Measurements from ENCODE around the gene IGSF22.

IGSF22 gene

GRCh38 chr11:18739685-18740084 is 13.7 kb upstream of the IGSF22 start:
- H3K9ac ChIP-seq (ENCODE audit: low read length) = no peak overlapping the region
- H3K27ac ChIP-seq (ENCODE audit: low read depth, low read length) = no peak overlapping the region
- H3K36me3 ChIP-seq (ENCODE audit: control insufficient read depth, insufficient read depth, low read length) = no peaks in the 10 kb centered on the region
- H3K27me3 ChIP-seq (ENCODE audit: control insufficient read depth, insufficient read depth, low read length) = no peaks in the 10 kb centered on the region
- no peaks in the 10 kb centered on the region for H3K4me1 ChIP-seq (ENCODE audit: control insufficient read depth, insufficient read depth, low read length)
- no peak overlapping the region for H3K4me3 ChIP-seq (ENCODE audit: low read length)

GRCh38 chr11:18737642-18738041 is 11.7 kb upstream of the IGSF22 start:
- Histone ChIP-seq H3K36me3 (ENCODE audit: control insufficient read depth, insufficient read depth, low read length) (no peaks in the 10 kb centered on the region), H3K27ac (ENCODE audit: low read depth, low read length) (no peak overlapping the region), H3K27me3 (ENCODE audit: control insufficient read depth, insufficient read depth, low read length) (no peaks in the 10 kb centered on the region), H3K4me3 (ENCODE audit: low read length) (no peak overlapping the region), H3K4me1 (ENCODE audit: control insufficient read depth, insufficient read depth, low read length) (no peaks in the 10 kb centered on the region), H3K9ac (ENCODE audit: low read length) (no peak overlapping the region)

- no peaks in the 10 kb centered on the region for H3K27me3 ChIP-seq (ENCODE audit: control insufficient read depth, insufficient read depth, low read length)
- no peak overlapping the region for H3K9ac ChIP-seq (ENCODE audit: low read length)
- no peak overlapping the region for H3K4me3 ChIP-seq (ENCODE audit: low read length)
- no peak overlapping the region for H3K27ac ChIP-seq (ENCODE audit: low read depth, low read length)
- no peaks in the 10 kb centered on the region for H3K4me1 ChIP-seq (ENCODE audit: control insufficient read depth, insufficient read depth, low read length)
- H3K36me3 ChIP-seq (ENCODE audit: control insufficient read depth, insufficient read depth, low read length) = no peaks in the 10 kb centered on the region
Measured at GRCh38 chr11:18736590-18737148, 10.7 kb upstream of the IGSF22 start.

- Histone ChIP-seq H3K9ac (ENCODE audit: low read length) (no peak overlapping the region), H3K4me1 (ENCODE audit: control insufficient read depth, insufficient read depth, low read length) (no peaks in the 10 kb centered on the region), H3K36me3 (ENCODE audit: control insufficient read depth, insufficient read depth, low read length) (no peaks in the 10 kb centered on the region), H3K4me3 (ENCODE audit: low read length) (no peak overlapping the region), H3K27ac (ENCODE audit: low read depth, low read length) (no peak overlapping the region), H3K27me3 (ENCODE audit: control insufficient read depth, insufficient read depth, low read length) (no peaks in the 10 kb centered on the region)
Measured at GRCh38 chr11:18733202-18733601, 7.2 kb upstream of the IGSF22 start.

GRCh38 chr11:18731949-18732821 is 6.2 kb upstream of the IGSF22 start:
- Histone ChIP-seq H3K36me3 (ENCODE audit: control insufficient read depth, insufficient read depth, low read length) (no peaks in the 10 kb centered on the region), H3K27ac (ENCODE audit: low read depth, low read length) (no peak overlapping the region), H3K27me3 (ENCODE audit: control insufficient read depth, insufficient read depth, low read length) (no peaks in the 10 kb centered on the region), H3K4me3 (ENCODE audit: low read length) (no peak overlapping the region), H3K4me1 (ENCODE audit: control insufficient read depth, insufficient read depth, low read length) (no peaks in the 10 kb centered on the region), H3K9ac (ENCODE audit: low read length) (no peak overlapping the region)

- no peaks in the 10 kb centered on the region for H3K4me1 ChIP-seq (ENCODE audit: control insufficient read depth, insufficient read depth, low read length)
- no peak overlapping the region for H3K27ac ChIP-seq (ENCODE audit: low read depth, low read length)
- H3K27me3 ChIP-seq (ENCODE audit: control insufficient read depth, insufficient read depth, low read length) = no peaks in the 10 kb centered on the region
- H3K36me3 ChIP-seq (ENCODE audit: control insufficient read depth, insufficient read depth, low read length) = no peaks in the 10 kb centered on the region
- H3K4me3 ChIP-seq (ENCODE audit: low read length) = no peak overlapping the region
- no peak overlapping the region for H3K9ac ChIP-seq (ENCODE audit: low read length)
Measured at GRCh38 chr11:18731441-18731840, 5.5 kb upstream of the IGSF22 start.

GRCh38 chr11:18730020-18730419 is 4.0 kb upstream of the IGSF22 start:
- H3K4me3 ChIP-seq (ENCODE audit: low read length) = no peak overlapping the region

GRCh38 chr11:18729426-18729825 is 3.4 kb upstream of the IGSF22 start:
- Histone ChIP-seq H3K9ac (ENCODE audit: low read length) (no peak overlapping the region), H3K27ac (ENCODE audit: low read depth, low read length) (no peak overlapping the region), H3K36me3 (ENCODE audit: control insufficient read depth, insufficient read depth, low read length) (no peaks in the 10 kb centered on the region), H3K4me3 (ENCODE audit: low read length) (no peak overlapping the region), H3K4me1 (ENCODE audit: control insufficient read depth, insufficient read depth, low read length) (no peaks in the 10 kb centered on the region), H3K27me3 (ENCODE audit: control insufficient read depth, insufficient read depth, low read length) (no peaks in the 10 kb centered on the region)

More at GRCh38 chr11:18730020-18730419, 4.0 kb upstream of the IGSF22 start:
- Histone ChIP-seq H3K27me3 (ENCODE audit: control insufficient read depth, insufficient read depth, low read length) (no peaks in the 10 kb centered on the region), H3K27ac (ENCODE audit: low read depth, low read length) (no peak overlapping the region), H3K9ac (ENCODE audit: low read length) (no peak overlapping the region), H3K36me3 (ENCODE audit: control insufficient read depth, insufficient read depth, low read length) (no peaks in the 10 kb centered on the region), H3K4me1 (ENCODE audit: control insufficient read depth, insufficient read depth, low read length) (no peaks in the 10 kb centered on the region)

GRCh38 chr11:18728658-18729057 is 2.7 kb upstream of the IGSF22 start:
- no peaks in the 10 kb centered on the region for H3K4me1 ChIP-seq (ENCODE audit: control insufficient read depth, insufficient read depth, low read length)
- no peak overlapping the region for H3K27ac ChIP-seq (ENCODE audit: low read depth, low read length)
- no peak overlapping the region for H3K4me3 ChIP-seq (ENCODE audit: low read length)
- H3K27me3 ChIP-seq (ENCODE audit: control insufficient read depth, insufficient read depth, low read length) = no peaks in the 10 kb centered on the region
- no peaks in the 10 kb centered on the region for H3K36me3 ChIP-seq (ENCODE audit: control insufficient read depth, insufficient read depth, low read length)
- no peak overlapping the region for H3K9ac ChIP-seq (ENCODE audit: low read length)

GRCh38 chr11:18727479-18728236 is 1.7 kb upstream of the IGSF22 start:
- no peak overlapping the region for H3K4me3 ChIP-seq (ENCODE audit: low read length)
- H3K36me3 ChIP-seq (ENCODE audit: control insufficient read depth, insufficient read depth, low read length) = no peaks in the 10 kb centered on the region
- no peak overlapping the region for H3K27ac ChIP-seq (ENCODE audit: low read depth, low read length)
- no peak overlapping the region for H3K9ac ChIP-seq (ENCODE audit: low read length)
- no peaks in the 10 kb centered on the region for H3K4me1 ChIP-seq (ENCODE audit: control insufficient read depth, insufficient read depth, low read length)
- no peaks in the 10 kb centered on the region for H3K27me3 ChIP-seq (ENCODE audit: control insufficient read depth, insufficient read depth, low read length)

- peaks cover 9% of the 10 kb centered on the region for H3K4me1 ChIP-seq (ENCODE audit: control insufficient read depth, insufficient read depth, low read length)
- no peaks in the 10 kb centered on the region for H3K27me3 ChIP-seq (ENCODE audit: control insufficient read depth, insufficient read depth, low read length)
- no peak overlapping the region for H3K4me3 ChIP-seq (ENCODE audit: low read length)
- no peaks in the 10 kb centered on the region for H3K36me3 ChIP-seq (ENCODE audit: control insufficient read depth, insufficient read depth, low read length)
- H3K9ac ChIP-seq (ENCODE audit: low read length) = no peak overlapping the region
- no peak overlapping the region for H3K27ac ChIP-seq (ENCODE audit: low read depth, low read length)
Measured at GRCh38 chr11:18723991-18724390, 2.0 kb downstream of the IGSF22 start.

- Histone ChIP-seq H3K27me3 (ENCODE audit: control insufficient read depth, insufficient read depth, low read length) (no peaks in the 10 kb centered on the region), H3K4me1 (ENCODE audit: control insufficient read depth, insufficient read depth, low read length) (peaks cover 9% of the 10 kb centered on the region), H3K9ac (ENCODE audit: low read length) (no peak overlapping the region), H3K36me3 (ENCODE audit: control insufficient read depth, insufficient read depth, low read length) (no peaks in the 10 kb centered on the region), H3K4me3 (ENCODE audit: low read length) (no peak overlapping the region), H3K27ac (ENCODE audit: low read depth, low read length) (no peak overlapping the region)
Measured at GRCh38 chr11:18722293-18722637, 3.7 kb downstream of the IGSF22 start.

Measured in rectal smooth muscle tissue (tissue), 1 donor.